Gastroesophageal sphincter (tissue), 3 donors: Measurements from ENCODE around the gene EXOSC9.

Experiments
- CTCF ChIP-seq, 4 experiments: fragments of 200-600 bp in 2 of 4; fragments of 450-650 bp in 2 of 4; sonication (generic) in 1 of 4; IDR thresholded peaks; one replicate each; pipeline ENCODE4 v1.5.1; 2017 to 2019; ENCODE audit warnings: antibody characterized with exemption in 4 of 4, mild to moderate bottlenecking in 2 of 4, moderate library complexity in 2 of 4
- EP300 ChIP-seq: sonication (generic); formaldehyde crosslinking; IDR thresholded peaks from one replicate; pipeline ENCODE4 v1.6.1; 2017; ENCODE audit warnings: antibody characterized with exemption, mild to moderate bottlenecking
- POLR2A ChIP-seq, 2 donors: fragments of 450-650 bp; IDR thresholded peaks; one replicate each; pipeline ENCODE4 v1.6.1; 2017; ENCODE audit warnings: antibody characterized with exemption in 2 of 2, mild to moderate bottlenecking in 2 of 2, moderate library complexity in 1 of 2
- POLR2AphosphoS5 ChIP-seq: sonication (generic); formaldehyde crosslinking; IDR thresholded peaks from one replicate; pipeline ENCODE4 v1.6.1; 2017; ENCODE audit warnings: antibody characterized with exemption

- TF ChIP-seq EP300, result no peak
- TF ChIP-seq CTCF (IDR thresholded peaks at IDR 0.05), result no peak
- no peak for TF ChIP-seq POLR2AphosphoS5
- TF ChIP-seq POLR2A (IDR thresholded peaks at IDR 0.05), result no peak
Observed at GRCh38 chr4:121796283-121796682, 4.8 kb upstream of the EXOSC9 start.
